HEK293 (cell line): ENCODE results near the gene PINLYP.

Experiments used
- KLF10 ChIP-seq: fragments of 450-650 bp; IDR thresholded peaks from 2 replicates; pipeline ENCODE4 v1.5.1; 2018; ENCODE audit warnings: missing biosample characterization, mild to moderate bottlenecking, missing genetic modification characterization
- KLF8 ChIP-seq: fragments of 450-650 bp; formaldehyde crosslinking; IDR thresholded peaks from 2 replicates; pipeline ENCODE4 v1.5.1; 2016; ENCODE audit warnings: missing biosample characterization, missing genetic modification characterization
- MYNN ChIP-seq: fragments of 450-650 bp; formaldehyde crosslinking; IDR thresholded peaks from 2 replicates; pipeline ENCODE4 v1.5.1; 2016; ENCODE audit warnings: missing biosample characterization, missing genetic modification characterization, borderline replicate concordance
- MZF1 ChIP-seq: fragments of 450-650 bp; formaldehyde crosslinking; IDR thresholded peaks from 2 replicates; pipeline ENCODE4 v1.5.1; 2017; ENCODE audit warnings: missing biosample characterization, missing genetic modification characterization, borderline replicate concordance
- OVOL3 ChIP-seq: fragments of 450-650 bp; formaldehyde crosslinking; IDR thresholded peaks from 2 replicates; pipeline ENCODE4 v1.5.1; 2016; ENCODE audit warnings: missing biosample characterization, missing genetic modification characterization
- SALL2 ChIP-seq: fragments of 450-650 bp; formaldehyde crosslinking; IDR thresholded peaks from 2 replicates; pipeline ENCODE4 v1.5.0; 2017; ENCODE audit warnings: missing biosample characterization, mild to moderate bottlenecking, missing genetic modification characterization, borderline replicate concordance
- ZBTB49 ChIP-seq: fragments of 450-650 bp; formaldehyde crosslinking; IDR thresholded peaks from 2 replicates; pipeline ENCODE4 v1.5.1; 2016; ENCODE audit warnings: missing biosample characterization, missing genetic modification characterization, low read depth
- ZNF10 ChIP-seq: fragments of 450-650 bp; formaldehyde crosslinking; IDR thresholded peaks from 2 replicates; pipeline ENCODE4 v1.5.1; 2017; ENCODE audit warnings: missing biosample characterization, missing genetic modification characterization
- ZNF132 ChIP-seq: fragments of 450-650 bp; formaldehyde crosslinking; IDR thresholded peaks from 2 replicates; pipeline ENCODE4 v1.5.1; 2017; ENCODE audit warnings: missing biosample characterization, missing genetic modification characterization, borderline replicate concordance
- ZNF146 ChIP-seq: fragments of 450-650 bp; formaldehyde crosslinking; IDR thresholded peaks from 2 replicates; pipeline ENCODE4 v1.5.1; 2016; ENCODE audit warnings: missing biosample characterization, missing genetic modification characterization
- ZNF19 ChIP-seq: fragments of 450-650 bp; formaldehyde crosslinking; IDR thresholded peaks from 2 replicates; pipeline ENCODE4; 2016; ENCODE audit warnings: missing biosample characterization, missing genetic modification characterization, low read depth
- ZNF23 ChIP-seq: fragments of 450-650 bp; formaldehyde crosslinking; IDR thresholded peaks from 2 replicates; pipeline ENCODE4 v1.5.1; 2016; ENCODE audit warnings: missing biosample characterization, missing genetic modification characterization, borderline replicate concordance
- ZNF248 ChIP-seq: fragments of 450-650 bp; formaldehyde crosslinking; IDR thresholded peaks from 2 replicates; pipeline ENCODE4 v1.5.1; 2017; ENCODE audit warnings: missing biosample characterization, missing genetic modification characterization
- ZNF514 ChIP-seq: fragments of 450-650 bp; formaldehyde crosslinking; IDR thresholded peaks from 2 replicates; pipeline ENCODE4 v1.5.1; 2016; ENCODE audit warnings: missing biosample characterization, missing genetic modification characterization
- ZNF747 ChIP-seq: fragments of 450-650 bp; formaldehyde crosslinking; IDR thresholded peaks from 2 replicates; pipeline ENCODE4 v1.5.1; 2016; ENCODE audit warnings: missing biosample characterization, missing genetic modification characterization
- ZNF785 ChIP-seq: fragments of 450-650 bp; formaldehyde crosslinking; IDR thresholded peaks from 2 replicates; pipeline ENCODE4 v1.5.1; 2016; ENCODE audit warnings: missing biosample characterization, missing genetic modification characterization
- TF ChIP-seq, protein P1 (sequence below): fragments of 450-650 bp; formaldehyde crosslinking; IDR thresholded peaks from 2 replicates; pipeline ENCODE4 v1.5.1; 2016; ENCODE audit warnings: missing biosample characterization, missing genetic modification characterization
- TF ChIP-seq, protein P2 (sequence below): fragments of 450-650 bp; formaldehyde crosslinking; IDR thresholded peaks from 2 replicates; pipeline ENCODE4 v1.5.1; 2017; ENCODE audit warnings: missing biosample characterization, missing genetic modification characterization
- TF ChIP-seq, protein P3 (sequence below): fragments of 450-650 bp; IDR thresholded peaks from 2 replicates; pipeline ENCODE4 v1.5.1; 2018; ENCODE audit warnings: missing biosample characterization, missing genetic modification characterization
- TF ChIP-seq, protein P4 (sequence below): fragments of 450-650 bp; formaldehyde crosslinking; IDR thresholded peaks from 2 replicates; pipeline ENCODE4 v1.5.1; 2017; ENCODE audit warnings: missing biosample characterization, mild to moderate bottlenecking, missing genetic modification characterization, moderate library complexity
- TF ChIP-seq, protein P5 (sequence below): fragments of 450-650 bp; formaldehyde crosslinking; IDR thresholded peaks from 2 replicates; pipeline ENCODE4; 2016; ENCODE audit warnings: missing biosample characterization, missing genetic modification characterization

PINLYP gene

GRCh38 chr19:43607238-43608205 lies 31.9 kb downstream of the PINLYP start (continued):
- TF ChIP-seq ZBTB49 (tag by site-specific recombination), result no peak
- TF ChIP-seq, protein P1, sequence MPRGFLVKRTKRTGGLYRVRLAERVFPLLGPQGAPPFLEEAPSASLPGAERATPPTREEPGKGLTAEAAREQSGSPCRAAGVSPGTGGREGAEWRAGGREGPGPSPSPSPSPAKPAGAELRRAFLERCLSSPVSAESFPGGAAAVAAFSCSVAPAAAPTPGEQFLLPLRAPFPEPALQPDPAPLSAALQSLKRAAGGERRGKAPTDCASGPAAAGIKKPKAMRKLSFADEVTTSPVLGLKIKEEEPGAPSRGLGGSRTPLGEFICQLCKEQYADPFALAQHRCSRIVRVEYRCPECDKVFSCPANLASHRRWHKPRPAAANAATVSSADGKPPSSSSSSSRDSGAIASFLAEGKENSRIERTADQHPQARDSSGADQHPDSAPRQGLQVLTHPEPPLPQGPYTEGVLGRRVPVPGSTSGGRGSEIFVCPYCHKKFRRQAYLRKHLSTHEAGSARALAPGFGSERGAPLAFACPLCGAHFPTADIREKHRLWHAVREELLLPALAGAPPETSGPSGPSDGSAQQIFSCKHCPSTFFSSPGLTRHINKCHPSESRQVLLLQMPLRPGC (tag by site-specific recombination), result no peak
- no peak for TF ChIP-seq ZNF19 (tag by site-specific recombination)
- no peak for TF ChIP-seq SALL2 (tag by site-specific recombination)
- TF ChIP-seq, protein P2, sequence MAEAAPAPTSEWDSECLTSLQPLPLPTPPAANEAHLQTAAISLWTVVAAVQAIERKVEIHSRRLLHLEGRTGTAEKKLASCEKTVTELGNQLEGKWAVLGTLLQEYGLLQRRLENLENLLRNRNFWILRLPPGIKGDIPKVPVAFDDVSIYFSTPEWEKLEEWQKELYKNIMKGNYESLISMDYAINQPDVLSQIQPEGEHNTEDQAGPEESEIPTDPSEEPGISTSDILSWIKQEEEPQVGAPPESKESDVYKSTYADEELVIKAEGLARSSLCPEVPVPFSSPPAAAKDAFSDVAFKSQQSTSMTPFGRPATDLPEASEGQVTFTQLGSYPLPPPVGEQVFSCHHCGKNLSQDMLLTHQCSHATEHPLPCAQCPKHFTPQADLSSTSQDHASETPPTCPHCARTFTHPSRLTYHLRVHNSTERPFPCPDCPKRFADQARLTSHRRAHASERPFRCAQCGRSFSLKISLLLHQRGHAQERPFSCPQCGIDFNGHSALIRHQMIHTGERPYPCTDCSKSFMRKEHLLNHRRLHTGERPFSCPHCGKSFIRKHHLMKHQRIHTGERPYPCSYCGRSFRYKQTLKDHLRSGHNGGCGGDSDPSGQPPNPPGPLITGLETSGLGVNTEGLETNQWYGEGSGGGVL (tag by site-specific recombination), result no peak
- TF ChIP-seq KLF10 (tag by site-specific recombination), result no peak
- no peak for TF ChIP-seq ZNF23 (tag by site-specific recombination)
- no peak for TF ChIP-seq ZNF10 (tag by site-specific recombination)
- no peak for TF ChIP-seq ZNF132
- TF ChIP-seq ZNF747 (tag by site-specific recombination), result no peak
- TF ChIP-seq ZNF514 (tag by site-specific recombination), result no peak
- TF ChIP-seq, protein P3, sequence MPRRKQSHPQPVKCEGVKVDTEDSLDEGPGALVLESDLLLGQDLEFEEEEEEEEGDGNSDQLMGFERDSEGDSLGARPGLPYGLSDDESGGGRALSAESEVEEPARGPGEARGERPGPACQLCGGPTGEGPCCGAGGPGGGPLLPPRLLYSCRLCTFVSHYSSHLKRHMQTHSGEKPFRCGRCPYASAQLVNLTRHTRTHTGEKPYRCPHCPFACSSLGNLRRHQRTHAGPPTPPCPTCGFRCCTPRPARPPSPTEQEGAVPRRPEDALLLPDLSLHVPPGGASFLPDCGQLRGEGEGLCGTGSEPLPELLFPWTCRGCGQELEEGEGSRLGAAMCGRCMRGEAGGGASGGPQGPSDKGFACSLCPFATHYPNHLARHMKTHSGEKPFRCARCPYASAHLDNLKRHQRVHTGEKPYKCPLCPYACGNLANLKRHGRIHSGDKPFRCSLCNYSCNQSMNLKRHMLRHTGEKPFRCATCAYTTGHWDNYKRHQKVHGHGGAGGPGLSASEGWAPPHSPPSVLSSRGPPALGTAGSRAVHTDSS, result peak; percentile 91
- no peak for TF ChIP-seq ZNF248 (tag by site-specific recombination)
- TF ChIP-seq, protein P4, sequence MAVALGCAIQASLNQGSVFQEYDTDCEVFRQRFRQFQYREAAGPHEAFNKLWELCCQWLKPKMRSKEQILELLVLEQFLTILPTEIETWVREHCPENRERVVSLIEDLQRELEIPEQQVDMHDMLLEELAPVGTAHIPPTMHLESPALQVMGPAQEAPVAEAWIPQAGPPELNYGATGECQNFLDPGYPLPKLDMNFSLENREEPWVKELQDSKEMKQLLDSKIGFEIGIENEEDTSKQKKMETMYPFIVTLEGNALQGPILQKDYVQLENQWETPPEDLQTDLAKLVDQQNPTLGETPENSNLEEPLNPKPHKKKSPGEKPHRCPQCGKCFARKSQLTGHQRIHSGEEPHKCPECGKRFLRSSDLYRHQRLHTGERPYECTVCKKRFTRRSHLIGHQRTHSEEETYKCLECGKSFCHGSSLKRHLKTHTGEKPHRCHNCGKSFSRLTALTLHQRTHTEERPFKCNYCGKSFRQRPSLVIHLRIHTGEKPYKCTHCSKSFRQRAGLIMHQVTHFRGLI (tag by site-specific recombination), result no peak
- no peak for TF ChIP-seq MYNN (tag by site-specific recombination)
- no peak for TF ChIP-seq OVOL3 (tag by site-specific recombination)
- TF ChIP-seq, protein P5, sequence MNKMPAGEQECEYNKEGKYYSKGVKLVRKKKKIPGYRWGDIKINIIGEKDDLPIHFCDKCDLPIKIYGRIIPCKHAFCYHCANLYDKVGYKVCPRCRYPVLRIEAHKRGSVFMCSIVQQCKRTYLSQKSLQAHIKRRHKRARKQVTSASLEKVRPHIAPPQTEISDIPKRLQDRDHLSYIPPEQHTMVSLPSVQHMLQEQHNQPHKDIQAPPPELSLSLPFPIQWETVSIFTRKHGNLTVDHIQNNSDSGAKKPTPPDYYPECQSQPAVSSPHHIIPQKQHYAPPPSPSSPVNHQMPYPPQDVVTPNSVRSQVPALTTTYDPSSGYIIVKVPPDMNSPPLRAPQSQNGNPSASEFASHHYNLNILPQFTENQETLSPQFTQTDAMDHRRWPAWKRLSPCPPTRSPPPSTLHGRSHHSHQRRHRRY (tag by site-specific recombination), result 0 out of 2 replicates have a peak, but pooled peaks have one; percentile 72
- no peak for TF ChIP-seq ZNF785 (tag by site-specific recombination)
- TF ChIP-seq MZF1 (tag by site-specific recombination), result no peak
- no peak for TF ChIP-seq ZNF146 (tag by site-specific recombination)
- TF ChIP-seq KLF8 (tag by site-specific recombination), result no peak
- TF ChIP-seq, all 188 proteins: peak for 16
